GM12892 (cell line): ENCODE data around the gene PCGF3.

Experiments
- POLR2A ChIP-seq: IDR thresholded peaks from 2 replicates; pipeline ENCODE4 v1.6.1; 2011; ENCODE audit warnings: low read depth, low read length, control low read depth
- POLR2AphosphoS5 ChIP-seq: IDR thresholded peaks from 2 replicates; pipeline ENCODE4 v1.6.1; 2011; ENCODE audit warnings: low read depth, low read length, control low read depth
- TAF1 ChIP-seq: IDR thresholded peaks from 2 replicates; pipeline ENCODE4 v1.6.1; 2011; ENCODE audit warnings: low read depth, mild to moderate bottlenecking, control low read depth, low read length, borderline replicate concordance

DNA sequence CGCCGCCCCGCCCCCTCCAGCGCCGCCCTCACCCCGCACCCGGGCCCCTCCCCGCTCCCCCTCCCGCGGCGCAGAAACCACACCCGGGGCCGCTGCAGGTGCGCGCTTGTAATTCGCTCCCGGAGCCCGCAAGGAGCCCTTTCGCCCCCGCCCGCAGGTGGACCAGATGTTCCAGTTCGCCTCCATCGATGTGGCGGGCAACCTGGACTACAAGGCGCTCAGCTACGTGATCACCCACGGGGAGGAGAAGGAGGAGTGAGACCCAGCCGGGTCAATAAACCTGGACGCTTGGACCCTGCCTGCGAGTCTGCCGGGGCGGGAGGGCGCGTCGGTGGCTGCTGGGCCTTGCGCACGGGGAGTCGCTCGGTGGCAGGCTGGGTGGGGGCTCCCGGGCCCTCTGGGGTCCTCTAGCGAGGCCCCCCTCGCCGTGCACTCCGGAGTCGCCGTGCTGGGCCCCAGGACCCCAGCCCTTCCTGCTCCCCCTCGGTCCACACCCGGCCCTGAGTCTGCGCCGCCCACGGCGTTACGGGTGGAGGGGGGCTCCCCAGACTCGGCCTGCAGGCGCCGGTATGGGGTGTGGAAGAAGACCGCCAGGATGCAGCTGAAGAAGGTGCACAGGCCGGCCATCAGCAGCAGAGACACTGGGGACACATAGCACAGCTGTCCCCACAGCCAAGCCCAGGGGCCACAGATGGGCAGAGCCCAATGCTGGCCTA lies 23.7 kb upstream of the PCGF3 start:
- TF ChIP-seq POLR2A, result no peak
- no peak for TF ChIP-seq POLR2AphosphoS5
- TF ChIP-seq TAF1, result no peak
